ENCODE results near the gene TBKBP1. TPM values are rescaled to one million over a fixed set of nuclear protein-coding genes. Genes with fewer than 3 reads are reported as not detected.
A peak's percentile ranks its signal among the peaks of the same experiment; 100 is the strongest.

The TBKBP1 gene
- total RNA-seq, 4 donors from 2014 or later, result 6.3 to 24.6 (median 9.8) TPM

DNA sequence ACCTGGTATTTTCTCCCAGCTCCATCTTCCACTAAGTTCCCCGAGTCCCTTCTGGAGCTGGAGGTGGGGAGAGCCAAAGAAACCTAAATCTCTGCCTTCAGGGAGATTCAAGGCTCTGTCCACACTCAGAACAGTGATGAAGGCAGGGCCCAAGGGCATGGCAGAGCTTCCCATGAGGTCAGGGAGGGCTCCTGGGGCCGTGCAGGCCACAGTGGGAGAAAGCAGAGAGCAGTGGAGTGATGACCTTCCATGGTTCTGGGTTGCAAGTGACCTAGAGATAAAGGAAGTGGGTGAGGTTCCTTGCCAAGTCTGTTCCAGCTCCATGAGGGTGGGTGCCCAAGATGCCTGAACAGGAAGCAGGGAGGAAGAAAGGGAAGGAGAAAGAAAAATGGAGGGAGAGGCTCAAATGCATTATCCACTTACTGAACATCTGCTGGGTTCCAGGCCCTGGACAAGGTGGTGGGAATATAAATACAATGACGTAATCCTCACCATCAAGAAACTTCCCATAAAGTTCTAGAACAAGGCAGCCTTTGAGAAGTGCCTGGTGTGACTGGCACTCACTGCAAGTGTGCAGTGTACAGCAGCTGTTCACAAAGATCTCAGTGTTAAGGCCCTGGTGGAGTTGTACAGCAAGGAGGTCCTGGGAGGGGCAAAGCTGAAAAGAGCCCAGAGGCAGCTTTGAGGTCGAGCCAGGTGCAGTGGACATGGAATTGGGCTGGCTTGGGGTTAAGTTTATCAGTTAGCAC lies 13.3 kb downstream of the TBKBP1 start:
- TF ChIP-seq EP300 (IDR thresholded peaks at IDR 0.05) (peak; percentile 42 to 83), POLR2A (IDR thresholded peaks at IDR 0.05) (peak in 1 of 2 donors; percentile 42)
- TF ChIP-seq, protein P1, sequence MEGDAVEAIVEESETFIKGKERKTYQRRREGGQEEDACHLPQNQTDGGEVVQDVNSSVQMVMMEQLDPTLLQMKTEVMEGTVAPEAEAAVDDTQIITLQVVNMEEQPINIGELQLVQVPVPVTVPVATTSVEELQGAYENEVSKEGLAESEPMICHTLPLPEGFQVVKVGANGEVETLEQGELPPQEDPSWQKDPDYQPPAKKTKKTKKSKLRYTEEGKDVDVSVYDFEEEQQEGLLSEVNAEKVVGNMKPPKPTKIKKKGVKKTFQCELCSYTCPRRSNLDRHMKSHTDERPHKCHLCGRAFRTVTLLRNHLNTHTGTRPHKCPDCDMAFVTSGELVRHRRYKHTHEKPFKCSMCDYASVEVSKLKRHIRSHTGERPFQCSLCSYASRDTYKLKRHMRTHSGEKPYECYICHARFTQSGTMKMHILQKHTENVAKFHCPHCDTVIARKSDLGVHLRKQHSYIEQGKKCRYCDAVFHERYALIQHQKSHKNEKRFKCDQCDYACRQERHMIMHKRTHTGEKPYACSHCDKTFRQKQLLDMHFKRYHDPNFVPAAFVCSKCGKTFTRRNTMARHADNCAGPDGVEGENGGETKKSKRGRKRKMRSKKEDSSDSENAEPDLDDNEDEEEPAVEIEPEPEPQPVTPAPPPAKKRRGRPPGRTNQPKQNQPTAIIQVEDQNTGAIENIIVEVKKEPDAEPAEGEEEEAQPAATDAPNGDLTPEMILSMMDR (IDR thresholded peaks at IDR 0.05), result no peak
- Histone ChIP-seq H3K36me3 (peaks cover 0 to 35% (median 0%) of the 10 kb centered on the region in 3 donors), H3K9me3 (no peaks in the 10 kb centered on the region), H3K27ac (peak overlapping the region; percentile 73 to 95 (median 88)), H3K27me3 (no peaks in the 10 kb centered on the region), H3K4me1 (peaks cover 0 to 50% (median 22%) of the 10 kb centered on the region in 4 donors), H3K4me3 (peak overlapping the region in 2 of 4 donors; percentile 41 to 54)
- no peak for DNase-seq (ENCODE audit: low spot score in 2 of 2)
- WGBS, 2 donors, result 38 to 53% methylated on average over 4 of the region's 4 CpGs

DNA sequence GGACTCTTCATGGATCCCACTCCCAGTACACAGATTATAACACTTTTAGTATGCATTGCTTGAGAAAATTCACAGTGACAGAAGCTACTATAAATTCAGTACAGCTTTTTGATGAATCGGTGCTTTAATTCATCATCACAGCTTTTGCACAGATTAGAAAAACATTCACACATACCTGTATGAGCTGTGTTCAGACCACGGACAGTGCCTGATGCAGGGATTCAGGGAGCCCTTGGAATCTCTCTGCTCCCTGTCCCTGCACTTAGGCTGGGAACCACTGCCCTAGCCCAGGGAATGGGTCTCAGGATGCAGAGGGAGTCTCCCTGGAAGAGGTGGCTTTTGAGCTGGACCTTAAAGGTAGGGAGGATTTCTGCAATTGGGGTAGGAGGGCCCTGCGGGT lies 13.9 kb downstream of the TBKBP1 start:
- DNase-seq (ENCODE audit: low spot score in 2 of 2), result no peak
- no peaks in the 10 kb centered on the region for H3K27me3 ChIP-seq
- TF ChIP-seq, protein P1 (IDR thresholded peaks at IDR 0.05), result no peak
- TF ChIP-seq POLR2A (IDR thresholded peaks at IDR 0.05) (no peak), EP300 (IDR thresholded peaks at IDR 0.05) (no peak)
- H3K27ac ChIP-seq, result peak overlapping the region; percentile 73 to 95 (median 88)
- peaks cover 0 to 44% (median 22%) of the 10 kb centered on the region in 4 donors for H3K4me1 ChIP-seq
- no peaks in the 10 kb centered on the region for H3K9me3 ChIP-seq
- H3K36me3 ChIP-seq, result peaks cover 0 to 35% (median 0%) of the 10 kb centered on the region in 3 donors
- WGBS, 2 donors, result 39 to 54% methylated on average over 3 of the region's 3 CpGs
- peak overlapping the region in 3 of 4 donors; percentile 18 to 54 (median 41) for H3K4me3 ChIP-seq

DNA sequence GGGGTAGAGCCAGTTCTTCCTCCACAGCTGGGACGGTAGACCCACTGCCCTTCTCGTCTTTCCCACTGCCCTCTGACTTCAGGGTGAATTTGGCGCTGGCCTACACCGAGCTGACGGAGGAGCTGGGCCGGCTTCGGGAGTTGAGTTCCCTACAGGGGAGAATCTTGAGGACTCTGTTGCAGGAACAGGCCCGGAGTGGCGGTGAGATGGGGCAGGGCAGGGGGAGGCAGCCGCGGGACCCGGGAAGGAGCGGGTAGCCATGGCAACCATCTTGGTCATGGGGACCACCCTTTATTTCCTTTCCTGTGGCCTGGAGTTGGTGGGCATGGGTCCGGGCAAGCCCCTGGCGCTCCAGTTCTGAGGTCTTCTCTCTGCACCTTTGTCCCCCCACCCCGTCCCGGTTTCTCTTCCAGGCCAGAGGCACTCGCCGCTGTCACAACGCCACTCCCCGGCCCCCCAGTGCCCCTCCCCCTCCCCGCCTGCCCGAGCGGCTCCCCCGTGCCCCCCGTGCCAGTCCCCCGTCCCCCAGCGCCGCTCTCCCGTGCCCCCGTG lies 14.4 kb downstream of the TBKBP1 start:
- Histone ChIP-seq H3K27me3 (no peaks in the 10 kb centered on the region), H3K4me1 (peaks cover 0 to 39% (median 17%) of the 10 kb centered on the region in 4 donors), H3K27ac (peak overlapping the region; percentile 73 to 95 (median 88)), H3K36me3 (peaks cover 0 to 35% (median 0%) of the 10 kb centered on the region in 3 donors), H3K4me3 (peak overlapping the region; percentile 18 to 54 (median 40)), H3K9me3 (no peaks in the 10 kb centered on the region)
- 43 to 50% methylated on average over 20 to 31 of the region's 31 CpGs for WGBS, 2 donors
- TF ChIP-seq EP300 (IDR thresholded peaks at IDR 0.05) (no peak), POLR2A (IDR thresholded peaks at IDR 0.05) (no peak)
- TF ChIP-seq, protein P1 (IDR thresholded peaks at IDR 0.05), result no peak
- DNase-seq (ENCODE audit: low spot score in 2 of 2), result no peak

DNA sequence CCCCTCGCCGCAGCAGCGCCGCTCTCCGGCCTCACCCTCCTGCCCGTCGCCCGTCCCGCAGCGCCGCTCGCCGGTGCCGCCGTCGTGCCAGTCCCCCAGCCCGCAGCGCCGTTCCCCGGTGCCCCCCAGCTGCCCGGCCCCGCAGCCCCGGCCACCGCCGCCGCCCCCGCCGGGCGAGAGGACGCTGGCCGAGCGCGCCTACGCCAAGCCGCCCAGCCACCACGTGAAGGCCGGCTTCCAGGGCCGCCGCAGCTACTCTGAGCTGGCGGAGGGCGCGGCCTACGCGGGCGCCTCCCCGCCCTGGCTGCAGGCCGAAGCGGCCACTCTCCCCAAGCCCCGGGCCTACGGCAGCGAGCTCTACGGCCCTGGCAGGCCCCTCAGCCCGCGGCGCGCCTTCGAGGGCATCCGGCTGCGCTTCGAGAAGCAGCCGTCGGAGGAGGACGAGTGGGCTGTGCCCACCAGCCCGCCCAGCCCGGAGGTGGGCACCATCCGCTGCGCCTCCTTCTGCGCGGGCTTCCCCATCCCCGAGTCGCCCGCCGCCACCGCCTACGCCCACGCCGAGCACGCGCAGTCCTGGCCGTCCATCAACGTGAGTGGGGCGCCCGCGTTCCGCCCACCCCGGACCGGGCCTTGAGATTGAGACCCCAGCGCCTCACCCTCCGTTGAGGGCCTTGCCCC lies 15.0 kb downstream of the TBKBP1 start:
- Histone ChIP-seq H3K4me3 (peak overlapping the region in 3 of 4 donors; percentile 38 to 54 (median 41)), H3K27me3 (peaks cover 0 to 4% of the 10 kb centered on the region in 2 donors), H3K9me3 (no peaks in the 10 kb centered on the region), H3K36me3 (peaks cover 0 to 35% (median 0%) of the 10 kb centered on the region in 3 donors), H3K4me1 (peaks cover 0 to 38% (median 14%) of the 10 kb centered on the region in 4 donors), H3K27ac (peak overlapping the region; percentile 73 to 95 (median 88))
- DNase-seq (ENCODE audit: low spot score in 2 of 2), result no peak
- TF ChIP-seq EP300 (IDR thresholded peaks at IDR 0.05) (peak in 1 of 2 donors; percentile 33), POLR2A (IDR thresholded peaks at IDR 0.05) (peak in 1 of 2 donors; percentile 24)
- TF ChIP-seq, protein P1 (IDR thresholded peaks at IDR 0.05), result no peak
- WGBS, 2 donors, result 44 to 78% methylated on average over 22 to 46 of the region's 89 CpGs

All from tibial nerve (tissue), 4 donors.